T-helper 2 cell (primary cell): Measurements from ENCODE around the gene RFPL3.
"Not testable (repeated sequence)": the region's sequence is repeated elsewhere in the genome, so short reads cannot be mapped to it uniquely, and the experiment has no call there.

ENCODE experiments used
- DNase-seq, 5 experiments: peaks; one replicate each; pipeline versions ENCODE4 v3.0.0 to v3.0.0-alpha.2; 2012 to 2022
- total RNA-seq, 2 donors: gene quantifications; one replicate each; lab custom pipeline; 2026; lab: John Stamatoyannopoulos, UW

RFPL3 gene
- total RNA-seq: 0 reads per million in 2 donors

DNA sequence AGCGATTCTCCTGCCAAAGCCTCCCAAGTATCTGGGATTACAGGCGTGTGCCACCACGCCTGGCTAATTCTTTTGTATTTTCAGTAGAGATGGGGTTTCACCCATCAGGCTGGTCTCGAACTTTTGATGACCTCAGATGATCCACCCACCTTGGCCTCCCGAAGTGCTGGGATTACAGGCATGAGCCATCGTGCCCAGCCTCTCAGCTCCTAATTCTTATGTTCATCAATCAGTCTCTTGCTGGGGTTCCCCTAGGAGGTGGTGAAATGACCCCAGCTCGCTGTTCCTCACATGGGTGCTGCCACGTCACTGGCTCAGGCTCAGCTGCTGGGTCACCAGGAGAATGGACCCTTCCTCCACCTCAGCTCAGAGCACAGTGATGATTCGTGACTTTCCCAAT, at the start of gene RFPL3:
TSS of gene RFPL3 (plus strand) at position 301 of the 400 bp plus-strand sequence. CDS start 205 bp downstream, outside the sequence.
- not testable (repeated sequence) for DNase-seq

DNA sequence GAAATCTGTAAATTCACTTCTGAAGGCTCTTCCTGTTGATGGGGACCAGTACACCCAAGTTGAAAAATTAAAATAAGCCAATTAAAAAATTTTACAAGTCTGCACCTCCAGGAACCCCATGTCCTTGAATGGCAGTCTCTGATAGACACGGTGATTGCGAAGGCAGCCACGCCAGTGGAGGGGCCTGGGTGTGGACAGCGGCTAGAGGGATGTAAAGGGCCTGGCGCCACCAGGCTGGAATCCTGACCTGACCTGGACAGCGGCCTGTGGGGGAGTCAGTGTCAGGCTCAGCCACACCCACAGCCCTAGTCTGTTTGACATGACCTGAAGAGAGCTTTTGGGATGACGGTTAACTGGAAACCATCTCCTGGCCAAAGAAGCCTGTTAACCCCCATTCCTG, 49.5 kb upstream of the RFPL3 start:
- DNase-seq: no peak

DNA sequence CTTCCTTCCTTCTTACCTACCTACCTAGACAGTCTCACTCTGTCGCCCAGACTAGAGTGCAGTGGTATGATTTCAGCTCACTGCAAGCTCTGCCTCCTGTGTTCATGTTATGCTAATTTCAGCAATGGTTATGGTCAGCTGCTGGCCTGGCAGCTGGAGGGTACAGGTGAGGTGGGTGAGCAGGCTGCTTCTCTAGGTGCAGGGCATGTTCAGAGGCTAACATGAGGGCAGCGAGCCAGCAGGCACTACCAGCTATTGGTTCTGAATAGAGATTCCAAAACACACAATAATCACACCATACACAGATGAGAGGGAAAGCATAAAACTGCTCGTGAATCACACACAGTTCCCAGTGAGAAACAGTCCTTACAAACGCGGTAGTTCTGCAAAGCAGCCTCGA, 48.7 kb upstream of the RFPL3 start:
- no peak for DNase-seq

DNA sequence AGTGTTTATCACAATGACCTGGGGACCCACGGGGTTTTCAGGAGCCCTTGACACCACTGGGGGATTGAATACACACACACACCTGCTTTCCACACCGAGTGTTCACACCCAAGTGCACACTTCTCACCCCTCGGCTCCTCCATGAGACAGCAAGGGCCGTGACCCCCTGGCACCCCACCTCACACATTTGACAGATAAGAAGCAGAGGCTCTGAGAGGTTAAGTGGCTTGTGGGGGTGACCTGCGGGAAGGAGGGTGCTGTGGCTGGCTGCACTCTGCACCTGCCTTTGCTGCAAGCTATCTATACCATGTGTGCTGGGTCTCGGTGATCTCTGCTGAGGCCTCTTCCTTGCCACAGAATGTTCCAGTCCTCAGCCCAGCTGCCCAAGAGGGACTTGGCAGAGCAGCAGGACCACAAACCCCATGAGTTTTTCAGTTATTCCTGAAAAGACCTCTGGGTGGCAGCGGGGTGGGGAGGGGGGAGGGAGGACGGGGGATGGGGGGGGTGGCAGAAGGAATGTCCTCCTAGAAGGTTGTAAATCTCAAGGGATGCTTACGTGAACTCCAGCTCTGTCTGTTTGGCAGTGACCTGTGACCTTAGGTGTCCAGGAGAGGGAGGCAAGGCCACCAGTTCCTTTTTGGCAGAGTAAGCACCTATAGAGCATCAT, 47.9 kb upstream of the RFPL3 start:
- no peak for DNase-seq

DNA sequence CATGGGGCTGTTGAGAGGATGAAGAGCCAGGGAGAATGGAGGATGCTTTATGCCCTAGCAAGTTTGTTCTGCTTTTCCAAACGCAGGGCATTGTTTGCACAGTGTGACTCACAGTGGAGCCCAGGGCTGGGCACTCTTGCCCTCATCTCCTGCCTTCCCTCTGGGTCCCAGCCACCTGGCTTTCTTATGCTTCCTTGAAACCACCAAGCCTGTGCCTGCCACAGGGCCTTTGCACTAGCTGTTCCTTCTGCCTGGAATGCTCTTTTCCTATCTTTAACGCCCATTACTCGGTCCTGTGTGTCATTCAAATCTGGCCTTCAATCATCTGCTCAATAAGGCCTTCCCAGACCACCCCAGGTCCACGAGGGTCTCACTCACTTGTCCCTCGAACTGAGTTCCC, 46.9 kb upstream of the RFPL3 start:
- DNase-seq: no peak

GRCh38 chr22:32311551-32312071, 46.1 kb upstream of the RFPL3 start:
- no peak for DNase-seq

DNA sequence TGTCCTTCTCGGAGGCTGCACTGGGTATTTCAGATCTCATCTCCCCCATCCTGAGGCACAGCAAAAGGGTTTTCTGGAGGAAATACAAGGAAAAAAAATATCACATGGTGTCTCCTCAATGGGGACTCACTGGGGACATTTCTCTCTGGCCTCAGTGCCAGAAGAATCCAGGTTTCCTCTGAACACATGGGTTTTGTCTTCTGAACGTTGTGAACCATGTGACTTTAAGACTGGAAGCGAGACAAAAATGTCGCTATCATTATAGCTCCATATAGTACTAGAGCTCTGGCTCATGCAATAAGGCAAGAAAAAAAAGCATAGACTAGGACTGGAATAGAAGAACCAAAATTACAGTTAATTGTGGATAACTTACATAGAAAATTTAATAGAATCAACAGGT, 44.9 kb upstream of the RFPL3 start:
- DNase-seq: no peak

DNA sequence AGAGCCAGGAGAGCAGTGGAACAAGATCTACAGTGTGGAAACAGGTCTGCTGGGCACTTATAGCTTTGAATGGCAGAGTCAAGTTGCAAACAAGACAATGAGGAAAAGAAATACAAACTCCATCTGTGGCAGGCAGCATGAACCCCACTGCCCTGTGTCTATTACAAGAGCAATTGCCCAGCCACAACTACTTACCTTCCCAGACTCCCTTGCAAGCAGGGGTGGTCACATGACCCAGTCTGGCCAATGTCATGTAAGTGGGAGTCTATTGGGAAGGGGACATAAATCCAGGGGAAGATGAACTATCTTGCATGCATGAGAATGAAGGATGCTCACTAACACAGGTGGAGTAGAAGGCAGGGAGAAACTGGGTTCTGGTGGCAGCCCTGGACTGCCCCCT, 44.1 kb upstream of the RFPL3 start:
- DNase-seq: no peak

DNA sequence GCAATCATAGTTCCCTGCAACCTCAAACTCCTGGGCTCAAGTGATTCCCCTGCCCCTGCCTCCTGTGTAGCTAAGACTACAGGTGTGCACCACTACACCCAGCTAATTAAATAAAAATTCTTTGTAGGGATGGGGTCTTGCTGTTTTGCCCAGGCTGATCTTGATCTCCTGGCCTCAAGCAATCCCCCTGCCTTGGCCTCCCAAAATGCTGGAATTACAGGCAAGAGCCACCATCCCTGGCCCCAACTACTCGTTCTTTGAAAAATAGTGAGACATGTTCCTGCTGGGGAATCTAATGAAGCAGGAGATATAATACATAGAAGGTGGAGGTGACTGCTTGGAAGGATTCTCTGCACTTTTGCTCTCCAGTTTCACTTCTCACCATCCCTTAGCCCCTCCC, 40.1 kb upstream of the RFPL3 start:
- no peak for DNase-seq

DNA sequence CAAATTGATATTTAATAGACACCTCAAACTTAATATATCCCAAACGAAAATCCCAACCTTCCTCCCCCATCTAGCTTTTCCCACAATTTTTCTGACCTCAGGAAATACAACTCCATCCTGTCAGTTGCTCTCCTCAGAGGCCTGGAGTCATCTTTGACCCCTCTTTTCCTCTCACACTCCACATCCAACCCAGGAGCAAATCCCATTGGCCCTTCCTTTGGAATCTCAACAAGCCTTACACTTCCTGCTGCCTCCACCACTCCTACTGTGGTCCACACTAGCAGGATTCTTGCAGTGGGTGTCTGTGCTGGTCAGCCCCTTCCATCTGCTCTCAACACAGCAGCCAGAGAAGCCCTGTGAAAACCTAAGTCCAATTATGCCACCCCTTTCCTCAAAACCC, 39.3 kb upstream of the RFPL3 start:
- no peak for DNase-seq

- no peak for DNase-seq
Measured at GRCh38 chr22:32319861-32320406, 37.7 kb upstream of the RFPL3 start.

- DNase-seq: no peak
Measured at GRCh38 chr22:32322986-32323385, 34.7 kb upstream of the RFPL3 start.

DNA sequence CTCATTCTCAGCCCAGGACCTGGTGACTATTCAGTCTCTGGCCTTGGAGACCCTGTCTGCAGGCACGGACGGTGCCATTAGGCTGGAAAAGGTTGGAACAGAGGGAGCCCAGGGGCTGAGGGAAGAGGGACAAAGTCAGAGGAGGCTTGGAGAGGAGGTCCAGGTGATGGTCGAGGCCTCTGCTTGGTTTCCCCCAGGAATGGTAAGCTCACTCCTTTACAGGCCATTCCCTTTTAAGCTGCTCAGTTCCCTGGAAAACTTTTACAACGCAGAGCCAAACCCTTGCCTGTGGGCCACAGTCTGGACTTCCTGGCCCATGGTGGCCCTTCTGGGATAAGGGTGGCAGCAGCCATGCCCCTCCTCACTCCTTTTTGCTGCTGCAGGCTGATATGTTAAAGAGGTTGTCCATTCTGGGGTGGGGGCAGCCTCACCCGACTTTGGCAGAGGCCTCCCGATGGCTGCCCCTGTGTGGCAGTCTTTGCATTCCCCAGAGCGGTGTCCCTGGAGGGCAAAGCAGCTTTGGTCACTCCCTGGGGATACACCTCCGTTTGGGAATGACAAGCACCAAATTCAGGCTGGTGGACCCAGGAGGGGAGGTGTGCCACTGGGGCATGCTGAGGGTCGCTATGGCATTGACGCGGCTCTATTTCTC, 34.0 kb upstream of the RFPL3 start:
- DNase-seq: no peak

DNA sequence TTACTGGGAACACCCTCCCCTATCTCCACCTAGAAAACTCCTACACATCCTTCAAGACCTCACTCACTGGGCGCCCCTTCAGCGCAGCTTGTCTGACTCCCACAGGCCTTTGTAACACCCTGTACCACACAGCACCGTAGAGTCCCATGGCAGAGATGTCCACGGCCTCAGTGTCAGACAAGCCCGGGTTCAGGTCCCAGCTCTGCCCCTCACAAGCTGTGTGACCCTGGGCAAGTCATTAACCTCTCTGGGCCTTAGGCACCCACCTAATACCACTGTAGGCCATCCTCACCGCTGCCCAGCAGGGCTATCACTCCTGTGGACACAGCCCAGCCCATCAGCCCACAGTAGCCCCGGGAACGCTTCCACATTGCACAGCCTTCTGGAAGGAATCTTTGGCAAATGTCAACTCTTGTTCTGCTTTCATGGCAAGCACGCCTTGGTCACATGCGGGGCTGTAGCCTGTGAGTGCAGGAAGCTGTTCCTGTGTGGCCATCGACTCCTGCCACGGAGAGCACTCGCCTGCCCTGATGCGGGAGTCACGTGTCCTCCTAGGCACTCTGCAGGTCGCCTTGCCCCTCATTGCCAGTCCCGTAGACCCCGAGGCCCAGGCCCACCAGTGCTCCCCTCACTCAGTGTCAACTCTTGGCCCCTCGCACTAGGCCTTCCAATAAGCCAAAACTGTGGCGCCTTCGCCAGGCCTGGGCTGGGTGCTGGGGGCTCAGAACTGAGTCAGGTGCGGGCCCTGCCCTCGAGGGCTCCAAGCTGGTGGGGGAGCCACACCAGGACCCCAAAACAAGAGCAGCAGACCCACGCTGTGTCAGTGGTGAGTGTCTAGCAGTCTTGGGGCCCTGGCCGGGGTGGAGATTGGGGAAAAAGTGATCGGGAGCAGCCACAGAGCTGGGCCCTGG, 32.9 kb upstream of the RFPL3 start:
- DNase-seq: no peak

- DNase-seq: no peak
Measured at GRCh38 chr22:32325416-32325801, 32.3 kb upstream of the RFPL3 start.

DNA sequence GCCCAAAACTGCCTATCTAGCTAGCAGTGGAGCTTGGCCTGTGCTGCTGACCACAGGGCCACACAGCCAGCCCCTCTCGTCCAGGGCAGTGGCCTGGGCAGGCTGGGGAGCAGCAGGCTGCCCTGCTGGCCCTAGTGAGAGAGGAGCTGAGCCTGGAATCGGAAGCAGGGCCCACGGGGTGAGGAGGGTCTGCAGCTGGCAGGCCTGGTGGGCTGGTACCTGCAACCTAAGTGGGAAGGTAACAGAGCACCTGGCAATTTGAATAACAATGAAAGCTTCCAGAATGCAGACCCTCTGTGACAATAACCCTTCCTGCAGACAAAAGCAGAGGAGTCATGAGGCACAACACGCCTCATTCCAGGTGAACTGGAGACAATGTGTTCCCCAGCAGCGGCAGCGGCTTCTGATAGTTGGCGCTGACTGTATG, 31.8 kb upstream of the RFPL3 start:
- no peak for DNase-seq

DNA sequence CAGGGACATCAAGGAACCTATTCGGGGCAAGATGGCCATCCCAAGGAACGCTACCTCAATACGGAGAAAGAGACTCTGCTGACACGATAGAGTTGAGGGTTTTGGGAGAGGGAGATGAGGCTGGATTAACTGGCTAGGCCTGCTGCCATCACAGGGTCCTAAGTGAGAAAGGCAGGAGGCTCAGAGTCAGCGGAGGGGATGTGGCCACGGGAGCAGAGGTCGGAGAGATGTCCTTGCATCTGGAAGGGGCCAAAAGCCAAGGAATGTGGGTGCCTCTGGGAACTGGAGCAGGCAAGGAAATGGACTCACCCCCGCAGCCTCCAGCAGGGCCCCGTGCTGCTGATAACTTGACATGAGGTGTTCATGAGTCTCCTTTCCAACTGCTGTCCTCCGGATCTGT, 31.0 kb upstream of the RFPL3 start:
- DNase-seq: no peak

DNA sequence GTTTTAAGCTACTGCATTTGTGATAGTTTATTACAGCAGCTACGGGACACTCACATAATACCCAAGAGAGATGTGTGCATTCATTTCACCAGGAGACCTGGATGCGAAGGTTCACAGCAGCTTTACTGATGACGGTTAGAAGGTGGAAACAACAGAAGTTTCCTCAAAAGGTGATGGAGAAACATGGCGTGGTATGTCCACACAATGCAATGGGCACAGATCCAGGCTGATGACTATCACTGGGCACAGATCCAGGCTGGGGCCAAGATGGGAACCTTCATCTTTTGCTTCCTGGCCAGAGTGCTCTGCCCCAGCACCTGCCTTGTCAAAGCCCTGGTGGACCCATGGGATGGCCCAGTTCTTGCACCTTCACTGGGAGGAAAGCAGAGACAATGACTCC, 30.6 kb upstream of the RFPL3 start:
- no peak for DNase-seq

GRCh38 chr22:32327596-32328171, 30.0 kb upstream of the RFPL3 start:
- no peak for DNase-seq

- no peak for DNase-seq
Measured at GRCh38 chr22:32328306-32329201, 29.1 kb upstream of the RFPL3 start.

- no peak for DNase-seq
Measured at GRCh38 chr22:32329202-32329645, 28.4 kb upstream of the RFPL3 start.
